IPS-18a (cell line): Measurements from ENCODE around the gene APBA2.

Source experiments
- H3K27ac ChIP-seq: one replicate; pipeline ENCODE4 v1.5.1; 2013; ENCODE audit warnings: low read length
- H3K27me3 ChIP-seq: one replicate; pipeline ENCODE4 v1.6.1; 2013; ENCODE audit warnings: mild to moderate bottlenecking, low read length; ENCODE audit not compliant: control insufficient read depth, insufficient read depth
- H3K36me3 ChIP-seq: one replicate; pipeline ENCODE4 v1.6.1; 2013; ENCODE audit warnings: low read depth, low read length; ENCODE audit not compliant: control insufficient read depth
- H3K4me1 ChIP-seq: one replicate; pipeline ENCODE4 v1.6.1; 2013; ENCODE audit warnings: low read depth, low read length; ENCODE audit not compliant: control insufficient read depth
- H3K4me3 ChIP-seq: one replicate; pipeline ENCODE4 v1.5.1; 2013; ENCODE audit warnings: low read length
- H3K9ac ChIP-seq: one replicate; pipeline ENCODE4 v1.6.1; 2013; ENCODE audit warnings: mild to moderate bottlenecking, low read length, moderate library complexity
- H3K9me3 ChIP-seq: one replicate; pipeline ENCODE4 v1.6.1; 2013; ENCODE audit warnings: low read depth, low read length; ENCODE audit not compliant: control insufficient read depth

APBA2 gene

DNA sequence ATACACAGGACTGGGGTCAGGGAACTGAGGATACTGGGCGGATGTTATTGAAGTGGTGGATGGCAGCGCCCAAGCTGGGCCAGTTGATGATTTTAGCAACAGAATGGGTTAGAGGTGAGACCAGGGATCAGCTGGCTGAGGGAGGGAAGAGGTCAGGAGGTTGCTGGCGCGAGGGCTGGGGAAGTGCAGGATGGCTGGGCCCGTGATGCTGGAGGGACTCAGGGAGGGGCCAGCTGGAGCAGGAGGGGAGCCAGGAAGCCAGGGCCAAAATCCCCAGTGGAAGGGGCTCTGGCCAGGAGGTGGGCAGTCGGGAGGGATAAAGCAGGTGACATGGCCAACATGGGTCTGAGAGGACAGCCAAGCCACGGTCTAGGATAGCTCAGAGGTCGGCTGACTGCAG lies 205.9 kb downstream of the APBA2 start:
- H3K27ac ChIP-seq = no peak overlapping the region
- H3K9me3 ChIP-seq = no peaks in the 10 kb centered on the region
- peaks cover under 1% of the 10 kb centered on the region for H3K4me1 ChIP-seq
- H3K4me3 ChIP-seq = no peak overlapping the region
- no peak overlapping the region for H3K9ac ChIP-seq
- H3K27me3 ChIP-seq = no peaks in the 10 kb centered on the region
- no peaks in the 10 kb centered on the region for H3K36me3 ChIP-seq

DNA sequence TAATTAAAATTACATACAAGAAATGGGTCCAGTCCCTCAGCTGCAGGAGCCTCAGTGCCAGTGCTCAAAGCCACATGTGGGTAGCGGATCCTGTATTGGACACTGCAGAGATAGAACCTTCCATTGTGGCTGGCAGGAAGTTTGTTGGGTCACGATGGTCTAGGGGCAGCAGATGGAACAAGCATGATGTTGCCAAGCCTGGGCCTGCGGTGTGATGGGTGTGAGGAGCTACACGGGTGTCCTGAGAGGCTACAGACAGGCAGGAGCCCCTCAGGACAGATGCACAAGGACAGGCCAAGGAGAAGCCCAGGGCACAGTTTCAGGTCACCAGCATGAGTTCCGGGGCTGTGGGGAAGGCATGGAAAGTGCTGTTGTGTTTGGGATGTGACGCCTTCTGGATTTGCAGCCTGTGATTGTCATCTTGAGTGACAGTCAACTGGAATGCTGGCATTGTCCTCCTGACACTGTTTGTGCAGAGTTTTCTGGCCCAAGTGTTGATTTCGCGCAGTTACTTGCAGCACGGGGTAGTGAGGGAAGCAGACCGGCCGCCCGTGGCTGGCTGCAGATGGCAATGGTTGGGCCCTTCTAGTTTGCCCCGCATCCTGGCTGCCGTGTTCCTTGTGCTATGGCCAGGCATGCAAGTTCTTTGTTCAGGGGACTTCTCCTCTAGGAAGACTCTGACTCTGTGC lies 206.7 kb downstream of the APBA2 start:
- no peak overlapping the region for H3K9ac ChIP-seq
- no peaks in the 10 kb centered on the region for H3K9me3 ChIP-seq
- no peak overlapping the region for H3K27ac ChIP-seq
- no peaks in the 10 kb centered on the region for H3K27me3 ChIP-seq
- no peaks in the 10 kb centered on the region for H3K36me3 ChIP-seq
- H3K4me1 ChIP-seq = peaks cover 5% of the 10 kb centered on the region
- no peak overlapping the region for H3K4me3 ChIP-seq

DNA sequence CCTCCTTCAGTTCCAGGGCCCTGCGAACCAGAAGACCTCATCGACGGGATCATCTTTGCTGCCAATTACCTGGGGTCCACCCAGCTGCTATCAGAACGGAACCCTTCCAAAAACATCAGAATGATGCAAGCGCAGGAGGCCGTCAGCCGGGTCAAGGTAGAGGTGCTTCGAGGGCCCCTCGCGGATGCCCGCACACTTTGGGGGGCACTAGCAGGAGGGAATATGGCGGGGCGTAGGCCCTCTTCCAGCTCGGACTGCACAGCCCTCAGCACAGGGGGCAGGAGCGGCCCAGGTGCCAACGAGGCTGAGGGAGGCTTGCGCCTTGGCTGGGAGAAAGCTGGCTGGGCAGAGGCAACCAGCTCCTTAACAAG lies 207.3 kb downstream of the APBA2 start:
- no peaks in the 10 kb centered on the region for H3K9me3 ChIP-seq
- no peak overlapping the region for H3K27ac ChIP-seq
- peaks cover 5% of the 10 kb centered on the region for H3K4me1 ChIP-seq
- H3K9ac ChIP-seq = no peak overlapping the region
- H3K36me3 ChIP-seq = no peaks in the 10 kb centered on the region
- H3K4me3 ChIP-seq = no peak overlapping the region
- no peaks in the 10 kb centered on the region for H3K27me3 ChIP-seq

DNA sequence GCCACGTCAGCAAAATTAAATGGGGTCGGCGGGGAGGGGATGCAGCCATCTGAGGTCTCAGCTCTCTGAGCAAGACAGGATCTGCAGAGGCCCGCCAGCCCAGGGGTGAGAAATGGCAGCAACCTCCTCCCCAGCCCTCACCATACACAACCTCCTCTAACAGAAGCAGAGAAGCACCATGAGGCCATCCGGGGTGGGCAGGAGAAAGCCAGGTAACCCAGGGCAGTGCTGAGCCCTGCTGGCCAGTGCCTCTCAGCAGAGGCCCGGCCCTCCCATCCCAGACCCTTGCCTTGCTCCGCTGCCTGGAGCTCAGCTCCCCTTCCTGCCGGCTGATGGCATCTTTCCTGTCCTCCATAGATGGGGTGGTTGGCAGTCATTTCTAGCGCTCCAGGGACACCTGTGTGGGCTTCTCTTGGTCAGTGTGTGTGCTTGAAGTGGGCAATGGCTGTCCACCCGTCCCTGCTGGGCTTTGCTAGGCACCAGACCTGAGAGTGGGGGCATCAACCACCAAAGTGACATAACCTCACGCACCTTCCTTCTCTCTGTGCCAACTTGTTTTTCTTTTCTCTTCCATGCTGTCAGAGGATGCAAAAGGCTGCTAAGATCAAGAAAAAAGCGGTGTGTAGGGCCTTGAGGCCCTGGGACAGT lies 208.0 kb downstream of the APBA2 start:
- H3K9ac ChIP-seq = no peak overlapping the region
- peaks cover 5% of the 10 kb centered on the region for H3K4me1 ChIP-seq
- no peak overlapping the region for H3K27ac ChIP-seq
- no peak overlapping the region for H3K4me3 ChIP-seq
- no peaks in the 10 kb centered on the region for H3K27me3 ChIP-seq
- H3K9me3 ChIP-seq = no peaks in the 10 kb centered on the region
- no peaks in the 10 kb centered on the region for H3K36me3 ChIP-seq

- Histone ChIP-seq H3K27me3 (no peaks in the 10 kb centered on the region), H3K9ac (no peak overlapping the region), H3K4me3 (no peak overlapping the region), H3K27ac (no peak overlapping the region), H3K4me1 (peaks cover 5% of the 10 kb centered on the region), H3K36me3 (no peaks in the 10 kb centered on the region), H3K9me3 (no peaks in the 10 kb centered on the region)
Measured at GRCh38 chr15:29094711-29095110, 208.9 kb downstream of the APBA2 start.

DNA sequence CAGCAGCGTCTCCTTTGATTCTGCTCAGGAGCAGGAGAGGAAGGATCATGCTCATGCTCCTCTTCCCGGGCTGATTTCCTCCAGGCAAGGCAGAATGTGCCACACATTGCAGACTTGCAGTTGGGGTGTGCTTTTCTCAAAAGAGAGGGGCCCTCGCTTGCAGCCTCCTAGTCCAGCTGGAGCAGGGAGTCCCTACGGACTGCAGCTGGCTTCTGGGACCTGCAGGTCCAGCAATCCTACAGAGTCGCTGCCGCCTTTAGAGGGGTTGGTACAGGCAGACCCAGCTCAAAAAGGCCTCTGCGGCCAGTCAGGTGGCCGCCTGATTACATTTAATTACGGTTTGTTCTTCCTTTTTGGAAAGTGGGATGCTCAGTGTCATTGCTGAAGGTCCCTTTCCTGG lies 210.0 kb downstream of the APBA2 start:
- H3K27ac ChIP-seq = no peak overlapping the region
- no peak overlapping the region for H3K4me3 ChIP-seq
- no peaks in the 10 kb centered on the region for H3K36me3 ChIP-seq
- H3K9me3 ChIP-seq = no peaks in the 10 kb centered on the region
- H3K9ac ChIP-seq = no peak overlapping the region
- H3K4me1 ChIP-seq = peaks cover 7% of the 10 kb centered on the region
- no peaks in the 10 kb centered on the region for H3K27me3 ChIP-seq

DNA sequence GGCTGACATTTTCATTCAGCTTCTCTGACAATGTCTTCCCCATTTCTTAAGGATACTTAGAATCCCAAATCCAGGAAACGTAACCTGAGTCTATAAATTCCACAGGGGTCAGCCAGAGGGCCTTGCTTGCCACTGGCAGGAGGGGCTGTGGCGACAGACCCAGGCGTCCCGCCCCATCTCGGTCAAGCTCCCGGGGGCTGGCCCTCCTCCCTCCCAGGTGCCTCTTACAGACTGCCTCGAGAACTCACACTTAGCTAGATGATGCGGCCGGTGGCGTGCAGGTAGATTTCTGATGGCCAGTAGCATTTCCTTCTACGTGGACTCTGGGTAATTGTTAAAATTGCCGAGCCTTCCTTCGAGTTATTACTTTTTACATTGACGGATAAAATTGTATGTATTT lies 211.4 kb downstream of the APBA2 start:
- H3K9me3 ChIP-seq = no peaks in the 10 kb centered on the region
- H3K27me3 ChIP-seq = no peaks in the 10 kb centered on the region
- H3K9ac ChIP-seq = no peak overlapping the region
- H3K36me3 ChIP-seq = no peaks in the 10 kb centered on the region
- H3K4me3 ChIP-seq = no peak overlapping the region
- peaks cover 7% of the 10 kb centered on the region for H3K4me1 ChIP-seq
- no peak overlapping the region for H3K27ac ChIP-seq

GRCh38 chr15:29097971-29098370 lies 212.2 kb downstream of the APBA2 start:
- no peaks in the 10 kb centered on the region for H3K27me3 ChIP-seq
- H3K4me1 ChIP-seq = peaks cover 7% of the 10 kb centered on the region
- H3K36me3 ChIP-seq = no peaks in the 10 kb centered on the region
- H3K27ac ChIP-seq = no peak overlapping the region
- H3K9me3 ChIP-seq = no peaks in the 10 kb centered on the region
- no peak overlapping the region for H3K4me3 ChIP-seq
- H3K9ac ChIP-seq = no peak overlapping the region

GRCh38 chr15:29098652-29099051 lies 212.9 kb downstream of the APBA2 start:
- Histone ChIP-seq H3K4me1 (peaks cover 7% of the 10 kb centered on the region), H3K4me3 (no peak overlapping the region), H3K27ac (no peak overlapping the region), H3K36me3 (no peaks in the 10 kb centered on the region), H3K27me3 (no peaks in the 10 kb centered on the region), H3K9ac (no peak overlapping the region), H3K9me3 (no peaks in the 10 kb centered on the region)

DNA sequence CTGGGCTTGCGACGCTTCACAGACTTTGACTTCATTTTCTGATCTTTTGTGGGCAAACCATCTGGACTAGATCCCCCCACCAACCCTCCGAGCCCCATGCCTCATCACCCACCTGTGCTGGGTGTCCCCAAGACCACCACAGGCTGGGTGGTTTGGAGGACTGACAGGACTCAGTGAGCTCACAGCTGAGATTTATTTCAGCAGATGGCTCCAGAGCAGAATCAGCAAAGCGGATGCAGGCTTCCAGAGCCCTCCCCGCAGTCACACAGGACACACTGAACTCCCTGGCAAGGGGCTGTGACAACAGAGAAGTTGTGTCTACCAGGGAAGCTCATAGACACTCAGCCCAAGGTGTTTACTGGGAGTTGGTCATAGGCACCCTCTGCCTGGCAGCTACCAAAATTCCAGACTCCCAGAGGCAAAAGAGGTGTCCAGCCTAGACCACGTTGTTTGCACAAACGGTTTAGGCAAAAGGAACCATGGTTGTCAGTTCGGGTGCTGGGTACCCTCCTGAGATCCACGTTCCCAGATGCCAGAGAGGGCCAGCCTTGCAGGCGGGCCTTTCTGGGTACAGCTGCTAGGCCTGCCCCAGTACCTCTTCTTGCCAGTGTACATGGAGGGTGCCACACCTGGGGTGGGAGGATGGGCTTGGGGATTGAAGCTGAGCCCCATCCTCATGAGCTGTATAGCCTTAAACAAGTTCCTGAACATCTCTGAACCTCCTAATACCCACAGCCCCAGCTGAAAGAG lies 213.5 kb downstream of the APBA2 start:
- Histone ChIP-seq H3K4me3 (no peak overlapping the region), H3K27ac (no peak overlapping the region), H3K9ac (no peak overlapping the region), H3K9me3 (no peaks in the 10 kb centered on the region), H3K27me3 (no peaks in the 10 kb centered on the region), H3K4me1 (peaks cover 7% of the 10 kb centered on the region), H3K36me3 (no peaks in the 10 kb centered on the region)

DNA sequence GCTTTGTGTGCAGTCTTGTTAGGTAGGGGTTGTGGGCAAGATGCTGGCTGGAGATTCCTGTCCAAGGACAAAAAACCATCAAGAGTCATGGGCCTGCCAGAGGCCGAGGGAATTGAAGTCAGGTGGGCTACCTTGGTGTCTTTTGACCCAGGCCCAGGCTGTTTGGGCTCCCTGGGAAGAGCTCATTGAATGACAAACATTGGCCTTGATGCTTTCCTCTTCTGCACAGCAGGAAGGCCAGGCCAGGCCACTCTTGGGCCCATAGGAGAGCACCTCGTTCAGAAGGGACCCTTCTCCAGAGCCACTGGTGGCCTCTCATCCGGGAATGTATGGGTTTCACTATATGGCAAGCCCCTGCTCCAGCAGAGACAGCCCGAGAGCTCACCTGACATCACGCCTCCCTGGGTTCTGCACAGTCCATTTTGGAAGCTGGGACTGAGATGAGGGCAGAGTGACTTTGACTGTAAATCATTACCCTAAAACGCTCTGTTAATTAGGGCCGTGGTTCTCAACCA lies 214.8 kb downstream of the APBA2 start:
- Histone ChIP-seq H3K9ac (no peak overlapping the region), H3K36me3 (no peaks in the 10 kb centered on the region), H3K9me3 (no peaks in the 10 kb centered on the region), H3K27ac (no peak overlapping the region), H3K4me3 (no peak overlapping the region), H3K4me1 (peaks cover 7% of the 10 kb centered on the region), H3K27me3 (no peaks in the 10 kb centered on the region)
